Gastroesophageal sphincter (tissue), 3 donors: ENCODE measurements around the gene MTREX.

Experiments
- CTCF ChIP-seq, 4 experiments: fragments of 200-600 bp in 2 of 4; fragments of 450-650 bp in 2 of 4; sonication (generic) in 1 of 4; IDR thresholded peaks; one replicate each; pipeline ENCODE4 v1.5.1; 2017 to 2019; ENCODE audit warnings: antibody characterized with exemption in 4 of 4, mild to moderate bottlenecking in 2 of 4, moderate library complexity in 2 of 4
- POLR2A ChIP-seq, 2 donors: fragments of 450-650 bp; IDR thresholded peaks; one replicate each; pipeline ENCODE4 v1.6.1; 2017; ENCODE audit warnings: antibody characterized with exemption in 2 of 2, mild to moderate bottlenecking in 2 of 2, moderate library complexity in 1 of 2
- POLR2AphosphoS5 ChIP-seq: sonication (generic); formaldehyde crosslinking; IDR thresholded peaks from one replicate; pipeline ENCODE4 v1.6.1; 2017; ENCODE audit warnings: antibody characterized with exemption

GRCh38 chr5:55471468-55471867, 163.7 kb downstream of the MTREX start:
- TF ChIP-seq CTCF (IDR thresholded peaks at IDR 0.05) (no peak), POLR2AphosphoS5 (no peak), POLR2A (IDR thresholded peaks at IDR 0.05) (no peak)
